ENCODE results near the gene ALKBH1.

Gene ALKBH1

DNA sequence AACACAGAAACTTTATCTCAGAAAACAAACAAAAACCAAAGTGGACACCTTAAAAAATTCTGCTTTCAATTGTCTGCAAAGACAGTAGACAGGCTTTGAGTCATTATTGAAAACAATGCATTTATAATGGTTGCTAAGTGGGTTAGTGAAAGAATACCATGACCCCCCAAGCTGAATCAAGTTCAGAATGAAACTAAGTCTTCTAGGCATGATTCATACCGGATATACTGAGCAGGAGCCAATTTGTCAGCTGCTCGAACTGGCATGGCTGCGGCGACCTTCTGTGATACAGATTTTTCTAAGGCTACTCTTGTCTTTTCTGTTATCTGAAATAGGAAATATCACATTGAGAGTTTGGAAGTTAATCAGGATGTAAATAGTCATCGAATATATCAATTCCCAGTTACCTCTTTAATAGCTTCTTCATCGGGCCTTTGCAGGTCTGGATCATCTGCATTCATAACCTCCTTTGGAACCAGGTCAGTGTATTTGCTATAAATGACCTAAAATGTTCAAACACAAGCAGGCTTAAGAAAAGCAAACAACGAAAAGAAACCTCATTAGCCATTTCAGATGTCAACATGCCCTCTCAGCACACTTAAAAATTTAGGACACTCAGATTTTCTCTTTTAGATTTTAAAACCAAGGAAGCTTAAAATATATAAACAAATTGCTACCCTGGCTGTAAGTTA, 30.9 kb upstream of the ALKBH1 start:
- ChIA-PET POLR2A (ENCODE audit: low non-redundant PET) (no interaction called here), CTCF (interaction anchor here (0.6 to 0.8 kb wide), 2 partner anchors 20 to 1541 kb away, joined by 3 to 5 read pairs; no protein-coding TSS in a partner anchor)
- H3K27ac ChIP-seq, result no peak overlapping the region
- DNase-seq (ENCODE audit: low spot score), result no peak
- TF ChIP-seq, protein P1, sequence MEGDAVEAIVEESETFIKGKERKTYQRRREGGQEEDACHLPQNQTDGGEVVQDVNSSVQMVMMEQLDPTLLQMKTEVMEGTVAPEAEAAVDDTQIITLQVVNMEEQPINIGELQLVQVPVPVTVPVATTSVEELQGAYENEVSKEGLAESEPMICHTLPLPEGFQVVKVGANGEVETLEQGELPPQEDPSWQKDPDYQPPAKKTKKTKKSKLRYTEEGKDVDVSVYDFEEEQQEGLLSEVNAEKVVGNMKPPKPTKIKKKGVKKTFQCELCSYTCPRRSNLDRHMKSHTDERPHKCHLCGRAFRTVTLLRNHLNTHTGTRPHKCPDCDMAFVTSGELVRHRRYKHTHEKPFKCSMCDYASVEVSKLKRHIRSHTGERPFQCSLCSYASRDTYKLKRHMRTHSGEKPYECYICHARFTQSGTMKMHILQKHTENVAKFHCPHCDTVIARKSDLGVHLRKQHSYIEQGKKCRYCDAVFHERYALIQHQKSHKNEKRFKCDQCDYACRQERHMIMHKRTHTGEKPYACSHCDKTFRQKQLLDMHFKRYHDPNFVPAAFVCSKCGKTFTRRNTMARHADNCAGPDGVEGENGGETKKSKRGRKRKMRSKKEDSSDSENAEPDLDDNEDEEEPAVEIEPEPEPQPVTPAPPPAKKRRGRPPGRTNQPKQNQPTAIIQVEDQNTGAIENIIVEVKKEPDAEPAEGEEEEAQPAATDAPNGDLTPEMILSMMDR (conservative IDR thresholded peaks at IDR 0.05; ENCODE audit: low read depth), result no peak

DNA sequence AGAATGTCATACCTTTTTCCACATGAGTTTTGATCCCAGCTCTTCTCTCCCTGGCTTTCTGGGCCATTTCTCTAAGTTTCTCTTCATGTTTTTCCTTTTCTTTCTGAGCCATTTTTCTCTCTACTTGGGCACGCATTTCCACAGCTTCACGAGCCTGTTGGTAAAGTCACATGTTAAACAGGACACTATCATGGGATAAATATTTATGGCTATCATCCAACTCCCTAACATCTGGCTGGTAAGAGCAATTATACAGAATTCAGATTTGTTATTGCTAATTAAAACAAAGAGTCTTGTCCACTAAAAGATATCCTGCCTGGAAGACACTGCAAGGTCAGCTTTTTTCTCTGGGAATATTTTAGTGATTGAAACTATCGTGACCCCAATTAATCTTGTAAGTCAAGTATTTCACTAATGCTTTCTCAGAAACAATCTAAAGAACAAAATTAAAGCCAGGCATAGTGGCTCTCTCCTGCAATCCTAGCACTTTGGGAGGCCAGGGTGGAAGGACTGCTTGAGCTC, 23.2 kb upstream of the ALKBH1 start:
- POLR2A ChIA-PET (ENCODE audit: low non-redundant PET), result no interaction called here
- CTCF ChIA-PET, result no interaction called here
- no peak overlapping the region for H3K27ac ChIP-seq
- DNase-seq (ENCODE audit: low spot score), result no peak
- TF ChIP-seq, protein P1 (conservative IDR thresholded peaks at IDR 0.05; ENCODE audit: low read depth), result no peak

DNA sequence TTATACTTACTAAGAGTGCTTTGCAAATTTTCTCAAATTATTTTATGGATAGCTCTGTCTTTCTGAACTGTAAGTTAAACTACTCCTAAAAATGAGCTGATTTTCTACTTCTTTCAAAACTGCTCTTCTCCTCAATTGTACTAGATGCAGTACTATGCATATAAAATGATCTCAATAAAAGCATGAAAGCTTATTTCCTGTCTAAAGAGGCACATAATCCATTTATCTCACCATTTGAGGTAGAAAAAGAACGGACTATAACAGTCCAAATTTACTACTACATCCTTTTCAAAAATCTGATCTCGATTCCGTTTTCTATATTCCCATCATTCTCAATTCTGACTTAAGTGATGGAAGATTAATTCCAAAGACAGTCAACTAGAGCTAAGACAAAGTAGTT, 14.5 kb upstream of the ALKBH1 start:
- no peak for DNase-seq (ENCODE audit: low spot score)
- POLR2A ChIA-PET (ENCODE audit: low non-redundant PET), result interaction anchor here (0.6 to 0.7 kb wide), 2 partner anchors 283 to 1192 kb away, joined by 8 read pairs; no protein-coding TSS in a partner anchor
- TF ChIP-seq, protein P1 (conservative IDR thresholded peaks at IDR 0.05; ENCODE audit: low read depth), result no peak
- no peak overlapping the region for H3K27ac ChIP-seq
- CTCF ChIA-PET, result interaction anchor here (0.6 kb wide), 1 partner anchor 14 kb away, joined by 3 read pairs; the partner anchor contains the start of gene SLIRP

DNA sequence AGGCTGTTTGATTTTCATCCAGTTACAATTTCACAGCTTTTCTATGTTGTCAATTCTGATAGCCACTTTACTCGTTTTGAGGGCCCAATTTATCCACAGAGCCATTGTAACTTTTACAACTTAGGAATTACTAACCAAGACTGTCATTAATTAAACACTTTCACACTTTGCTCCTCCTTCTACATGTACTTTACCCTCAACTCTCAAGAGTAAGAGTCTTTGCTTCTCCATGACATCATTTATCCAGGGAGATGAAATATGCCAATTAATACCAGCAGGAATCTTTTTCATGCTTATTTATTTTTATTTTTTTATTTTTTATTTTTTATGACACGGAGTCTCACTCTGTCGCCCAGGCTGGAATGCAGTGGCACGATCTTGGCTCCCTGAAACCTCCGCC, 13.6 kb upstream of the ALKBH1 start:
- H3K27ac ChIP-seq, result no peak overlapping the region
- ChIA-PET CTCF (no interaction called here), POLR2A (ENCODE audit: low non-redundant PET) (no interaction called here)
- no peak for DNase-seq (ENCODE audit: low spot score)
- TF ChIP-seq, protein P1 (conservative IDR thresholded peaks at IDR 0.05; ENCODE audit: low read depth), result no peak

DNA sequence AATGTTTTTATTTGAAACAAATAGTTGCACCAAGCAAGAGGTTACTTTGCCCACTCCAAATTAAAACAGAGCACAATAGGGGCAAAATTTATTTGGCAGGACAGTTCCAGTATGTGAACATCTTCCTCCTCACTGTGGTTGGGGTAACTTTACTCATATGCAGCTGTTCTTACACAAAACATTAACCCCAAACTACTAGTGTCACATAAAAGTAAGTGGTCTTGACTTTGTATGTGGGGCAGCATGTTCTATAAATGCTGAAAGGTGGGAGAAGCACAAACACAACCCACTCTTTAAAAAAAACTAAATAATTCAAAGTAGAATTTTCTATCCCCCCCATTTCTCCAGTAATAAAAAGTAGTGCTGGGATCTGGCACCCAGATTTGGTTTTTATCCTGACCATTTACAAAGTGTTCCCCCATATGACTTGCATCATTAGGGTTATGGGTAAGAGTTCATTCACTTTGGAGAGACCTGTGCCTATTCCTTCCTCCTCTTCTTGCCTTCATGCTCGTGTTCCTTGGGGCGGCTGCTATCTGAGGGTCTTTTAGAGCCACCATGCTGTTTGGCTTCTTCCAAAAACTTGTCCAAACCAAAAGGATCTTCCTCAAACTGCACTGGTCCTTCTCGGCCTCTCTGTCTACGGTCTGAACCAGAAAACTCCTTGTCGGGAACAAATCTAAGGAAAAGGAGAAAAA, 9.9 kb upstream of the ALKBH1 start:
- ChIA-PET POLR2A (ENCODE audit: low non-redundant PET) (no interaction called here), CTCF (no interaction called here)
- H3K27ac ChIP-seq, result no peak overlapping the region
- TF ChIP-seq, protein P1 (conservative IDR thresholded peaks at IDR 0.05; ENCODE audit: low read depth), result no peak
- DNase-seq (ENCODE audit: low spot score), result no peak

DNA sequence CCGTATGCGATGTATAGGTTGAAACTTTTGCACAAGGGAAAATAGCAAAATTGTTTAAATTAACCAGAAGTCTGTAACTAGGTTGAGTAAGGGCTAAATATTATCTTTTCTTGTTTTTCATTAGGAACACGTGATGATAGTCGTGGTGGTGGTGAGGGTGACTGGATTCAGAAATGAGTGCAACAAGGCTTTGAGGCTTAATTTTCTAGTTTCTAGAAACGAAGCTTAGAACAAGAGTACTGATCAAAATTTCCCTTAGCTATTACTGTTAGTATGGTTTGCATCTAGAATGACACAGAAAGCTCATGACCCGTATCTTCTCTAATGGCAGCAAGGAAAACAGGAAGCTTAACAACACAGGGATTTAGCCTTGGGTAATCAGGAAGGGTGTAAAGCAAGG, 7.1 kb upstream of the ALKBH1 start:
- no peak overlapping the region for H3K27ac ChIP-seq
- no peak for DNase-seq (ENCODE audit: low spot score)
- ChIA-PET CTCF (no interaction called here), POLR2A (ENCODE audit: low non-redundant PET) (no interaction called here)
- TF ChIP-seq, protein P1 (conservative IDR thresholded peaks at IDR 0.05; ENCODE audit: low read depth), result no peak
